Breast epithelium (tissue), 3 donors: ENCODE data around the gene CCDC85B.

ENCODE experiments used
- CTCF ChIP-seq, 3 donors: fragments of 450-650 bp; IDR thresholded peaks; one replicate each; pipeline ENCODE4 v1.5.1; 2016 to 2017; ENCODE audit warnings: antibody characterized with exemption in 3 of 3, mild to moderate bottlenecking in 3 of 3, moderate library complexity in 3 of 3
- POLR2A ChIP-seq: fragments of 450-650 bp; IDR thresholded peaks from one replicate; pipeline ENCODE4 v1.6.1; 2016; ENCODE audit warnings: antibody characterized with exemption, mild to moderate bottlenecking, moderate library complexity

GRCh38 chr11:65907878-65908277 lies 17.4 kb downstream of the CCDC85B start:
- TF ChIP-seq CTCF (IDR thresholded peaks at IDR 0.05) (no peak), POLR2A (no peak)
